ENCODE results near the gene IQCH.

The IQCH gene

DNA sequence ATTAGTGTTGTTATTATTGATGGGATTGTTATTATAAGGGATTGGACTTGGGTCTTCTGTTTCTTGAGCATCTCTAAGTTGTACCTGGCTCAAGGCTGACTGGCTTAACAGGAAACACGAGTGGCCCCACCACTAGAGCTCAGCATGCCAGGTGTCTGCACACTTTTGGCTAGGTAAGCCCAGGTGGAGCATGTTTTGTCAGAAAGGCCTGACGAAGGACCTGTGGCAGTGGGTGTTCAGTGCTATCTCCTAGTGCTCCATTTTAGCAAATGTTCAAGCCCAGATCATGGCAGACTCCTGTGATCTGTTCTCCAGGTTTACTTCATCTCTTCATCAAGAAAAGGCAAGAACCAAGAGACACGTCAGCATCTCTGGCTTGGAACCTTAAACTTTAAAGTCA is 291.3 kb downstream of the IQCH start:
- no peak for DNase-seq

- no peak for DNase-seq
Observed at GRCh38 chr15:67547064-67547463, 292.5 kb downstream of the IQCH start.

DNA sequence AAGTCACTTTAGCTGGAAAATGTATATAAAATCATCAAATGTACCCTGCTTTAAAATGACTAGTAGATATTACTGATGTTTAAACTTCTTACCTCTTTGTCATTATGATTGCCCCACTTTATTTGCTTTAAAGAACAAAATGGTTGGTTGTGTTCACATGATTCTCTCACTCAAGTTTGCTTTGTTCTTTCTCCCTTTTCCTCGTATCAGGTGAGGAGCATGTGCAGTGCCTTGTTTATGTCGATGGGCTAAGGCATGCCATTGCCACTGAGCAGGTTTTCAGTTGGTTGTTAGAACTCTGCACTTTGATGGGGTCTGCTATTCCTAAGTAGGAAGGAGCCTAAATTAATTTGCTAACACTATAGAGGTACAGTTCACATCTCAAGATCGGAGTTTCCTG is 293.2 kb downstream of the IQCH start:
- no peak for DNase-seq

DNA sequence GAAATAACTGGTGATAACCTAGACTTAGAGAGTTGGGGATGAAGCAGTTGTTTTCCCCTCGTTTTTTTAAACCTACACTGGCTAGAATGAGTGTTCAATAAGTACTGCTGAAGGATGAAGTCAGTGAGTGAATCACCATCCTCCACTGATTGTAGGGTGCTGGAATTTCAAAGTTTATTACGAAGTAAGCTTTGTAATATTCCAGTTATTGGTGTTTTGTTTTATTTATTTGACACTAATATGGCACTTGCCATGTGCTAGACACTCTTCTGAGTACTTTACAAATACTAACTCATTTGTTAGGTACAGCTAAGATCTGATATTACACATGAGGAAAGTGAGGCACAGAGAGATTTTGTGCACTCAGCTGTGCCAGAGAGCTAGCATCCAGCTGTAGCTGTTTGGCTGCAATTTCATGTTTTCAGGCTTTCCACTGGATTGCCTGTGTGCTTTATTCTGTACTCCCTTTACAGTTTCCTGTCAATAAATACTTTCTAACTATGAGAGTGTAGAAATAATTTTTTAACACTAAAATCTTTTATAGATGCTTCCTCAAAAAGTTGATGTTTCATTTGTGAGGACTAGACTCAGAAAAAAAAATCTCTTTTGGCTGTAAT is 293.8 kb downstream of the IQCH start:
- DNase-seq: no peak

- DNase-seq: peak; percentile 3 to 38
Observed at GRCh38 chr15:67548862-67549651, 294.5 kb downstream of the IQCH start.

DNA sequence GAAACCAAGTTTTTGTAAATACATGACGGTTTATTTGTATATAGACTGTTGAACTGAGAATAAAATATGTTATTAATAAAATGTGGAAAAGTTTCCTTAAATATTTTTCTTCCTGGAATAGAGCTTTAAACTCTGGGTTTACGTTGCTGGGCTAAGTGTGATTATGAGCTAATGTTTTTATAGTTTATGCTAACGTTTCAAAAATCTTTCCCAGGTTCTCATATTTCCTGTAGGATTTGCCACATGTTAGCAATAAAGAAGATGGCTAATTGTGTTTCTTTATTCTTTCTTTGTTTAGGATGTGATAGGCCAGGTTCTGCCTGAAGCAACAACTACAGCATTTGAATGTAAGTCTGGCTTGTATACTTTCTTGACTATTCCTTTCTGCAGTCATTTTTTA is 295.1 kb downstream of the IQCH start:
- DNase-seq: no peak

- DNase-seq: no peak
Observed at GRCh38 chr15:67550522-67550921, 295.9 kb downstream of the IQCH start.

- no peak for DNase-seq
Observed at GRCh38 chr15:67551207-67551743, 296.7 kb downstream of the IQCH start.

Measured in NCI-H187 (cell line).